Brain microvascular endothelial cell (primary cell): ENCODE data around the gene C17orf114.

Experiments
- DNase-seq: peaks from one replicate; pipeline ENCODE4 v3.0.0-alpha.2; 2020
- H3K27ac ChIP-seq: fragments of 250-450 bp; sonication (Bioruptor Pico); 2 replicates; pipeline ENCODE4 v1.5.1; 2020; ENCODE audit warnings: mild to moderate bottlenecking, moderate library complexity
- H3K27me3 ChIP-seq: fragments of 250-450 bp; sonication (Bioruptor Pico); replicated peaks from 2 replicates; pipeline ENCODE4 v1.5.1; 2020; ENCODE audit warnings: mild to moderate bottlenecking
- H3K36me3 ChIP-seq: fragments of 250-450 bp; sonication (Bioruptor Pico); replicated peaks from 2 replicates; pipeline ENCODE4 v1.5.1; 2020; ENCODE audit warnings: mild to moderate bottlenecking
- H3K4me3 ChIP-seq: 2 replicates; pipeline ENCODE4 v1.5.1; 2011; ENCODE audit warnings: low read depth, mild to moderate bottlenecking, control low read depth, low read length, moderate library complexity
- CTCF ChIP-seq: IDR thresholded peaks from 2 replicates; pipeline ENCODE4 v1.5.1; 2011; ENCODE audit warnings: low read depth, mild to moderate bottlenecking, moderate library complexity, low read length, control low read depth, inconsistent platforms; ENCODE audit errors: missing control alignments
- in situ Hi-C: cut with HindIII; loops from 2 replicates; pipeline ENCODE4 v1.10.0; 2017; ENCODE audit warnings: low sequenced_read_pairs, low pct_ligation_motif_present

The C17orf114 gene

GRCh38 chr17:4759776-4760236 is 42.3 kb downstream of the C17orf114 start:
- Histone ChIP-seq H3K36me3 (no peaks in the 10 kb centered on the region), H3K27me3 (peaks cover 2% of the 10 kb centered on the region), H3K4me3 (no peak overlapping the region), H3K27ac (no peak overlapping the region)
- in situ Hi-C loops, result no loop called here
- no peak for TF ChIP-seq CTCF
- DNase-seq, result no peak

GRCh38 chr17:4753392-4753791 is 48.7 kb downstream of the C17orf114 start:
- no peaks in the 10 kb centered on the region for H3K36me3 ChIP-seq
- no peak for TF ChIP-seq CTCF
- no peak overlapping the region for H3K27ac ChIP-seq
- H3K4me3 ChIP-seq, result no peak overlapping the region
- no peak for DNase-seq
- H3K27me3 ChIP-seq, result peaks cover 6% of the 10 kb centered on the region
- in situ Hi-C loops, result no loop called here

- Histone ChIP-seq H3K27ac (no peak overlapping the region), H3K36me3 (no peaks in the 10 kb centered on the region), H3K27me3 (peaks cover 4% of the 10 kb centered on the region), H3K4me3 (no peak overlapping the region)
- no peak for DNase-seq
- no peak for TF ChIP-seq CTCF
- in situ Hi-C loops, result no loop called here
Measured at GRCh38 chr17:4751932-4752331, 50.2 kb downstream of the C17orf114 start.
